GF-D8 (cell line): ENCODE data around the gene SLIT1.

ENCODE experiments used
- DNase-seq: peaks from one replicate; lab custom pipeline; 2025; lab: John Stamatoyannopoulos, UW

Gene SLIT1

GRCh38 chr10:97171001-97171400 is 14.8 kb downstream of the SLIT1 start:
- DNase-seq, result no peak

GRCh38 chr10:97169911-97170693 is 15.7 kb downstream of the SLIT1 start:
- no peak for DNase-seq

- DNase-seq, result no peak
These were observed 16.7 kb downstream of the SLIT1 start for GRCh38 chr10:97169063-97169462.

- DNase-seq, result no peak
These were observed 17.1 kb downstream of the SLIT1 start for GRCh38 chr10:97168645-97169044.

GRCh38 chr10:97165499-97165898 is 20.3 kb downstream of the SLIT1 start:
- no peak for DNase-seq

- DNase-seq, result no peak
These were observed 21.8 kb downstream of the SLIT1 start for GRCh38 chr10:97163781-97164501.

- no peak for DNase-seq
These were observed 22.6 kb downstream of the SLIT1 start for GRCh38 chr10:97163181-97163580.

GRCh38 chr10:97159646-97160305 is 26.0 kb downstream of the SLIT1 start:
- DNase-seq, result no peak

GRCh38 chr10:97157578-97158095 is 28.1 kb downstream of the SLIT1 start:
- no peak for DNase-seq

- DNase-seq, result no peak
These were observed 31.0 kb downstream of the SLIT1 start for GRCh38 chr10:97154781-97155180.

- no peak for DNase-seq
These were observed 31.6 kb downstream of the SLIT1 start for GRCh38 chr10:97154162-97154561.

GRCh38 chr10:97153270-97153850 is 32.4 kb downstream of the SLIT1 start:
- no peak for DNase-seq

GRCh38 chr10:97151307-97151914 is 34.3 kb downstream of the SLIT1 start:
- DNase-seq, result no peak

GRCh38 chr10:97150616-97151015 is 35.1 kb downstream of the SLIT1 start:
- no peak for DNase-seq

- DNase-seq, result no peak
These were observed 35.7 kb downstream of the SLIT1 start for GRCh38 chr10:97150013-97150595.

GRCh38 chr10:97149079-97149531 is 36.7 kb downstream of the SLIT1 start:
- DNase-seq, result no peak

- no peak for DNase-seq
These were observed 41.5 kb downstream of the SLIT1 start for GRCh38 chr10:97144297-97144696.

- no peak for DNase-seq
These were observed 42.9 kb downstream of the SLIT1 start for GRCh38 chr10:97142834-97143233.

- no peak for DNase-seq
These were observed 44.6 kb downstream of the SLIT1 start for GRCh38 chr10:97140902-97141745.

- DNase-seq, result no peak
These were observed 45.5 kb downstream of the SLIT1 start for GRCh38 chr10:97140049-97140846.
